Measurements from ENCODE around the gene ZNF804B.
A peak's percentile ranks its signal among the peaks of the same experiment; 100 is the strongest.
"Not testable (repeated sequence)": the region's sequence is repeated elsewhere in the genome, so short reads cannot be mapped to it uniquely, and the experiment has no call there.

The ZNF804B gene

GRCh38 chr7:89183712-89184111 lies 424.2 kb downstream of the ZNF804B start:
- no peak overlapping the region for H3K4me3 ChIP-seq (ENCODE audit: low read depth, low read length)
- no peak for DNase-seq (ENCODE audit: low read depth)

- no peak for DNase-seq (ENCODE audit: low read depth)
- no peak overlapping the region for H3K4me3 ChIP-seq (ENCODE audit: low read depth, low read length)
Measured at GRCh38 chr7:89200758-89201157, 441.3 kb downstream of the ZNF804B start.

GRCh38 chr7:89223900-89224395 lies 464.4 kb downstream of the ZNF804B start:
- H3K4me3 ChIP-seq (ENCODE audit: low read depth, low read length), result no peak overlapping the region
- no peak for DNase-seq (ENCODE audit: low read depth)

- DNase-seq (ENCODE audit: low read depth); H3K4me3 ChIP-seq (ENCODE audit: low read depth, low read length): not testable (repeated sequence)
Measured at GRCh38 chr7:89228688-89229171, 469.2 kb downstream of the ZNF804B start.

GRCh38 chr7:89238156-89238555 lies 478.7 kb downstream of the ZNF804B start:
- peak; percentile 23 for DNase-seq (ENCODE audit: low read depth)
- no peak overlapping the region for H3K4me3 ChIP-seq (ENCODE audit: low read depth, low read length)

- no peak overlapping the region for H3K4me3 ChIP-seq (ENCODE audit: low read depth, low read length)
- no peak for DNase-seq (ENCODE audit: low read depth)
Measured at GRCh38 chr7:89246196-89246595, 486.7 kb downstream of the ZNF804B start.

GRCh38 chr7:89247207-89247606 lies 487.7 kb downstream of the ZNF804B start:
- DNase-seq (ENCODE audit: low read depth), result no peak
- H3K4me3 ChIP-seq (ENCODE audit: low read depth, low read length), result no peak overlapping the region

GRCh38 chr7:89259085-89259484 lies 499.6 kb downstream of the ZNF804B start:
- no peak for DNase-seq (ENCODE audit: low read depth)
- no peak overlapping the region for H3K4me3 ChIP-seq (ENCODE audit: low read depth, low read length)

GRCh38 chr7:89264126-89264525 lies 504.6 kb downstream of the ZNF804B start:
- DNase-seq (ENCODE audit: low read depth), result no peak
- H3K4me3 ChIP-seq (ENCODE audit: low read depth, low read length), result no peak overlapping the region

GRCh38 chr7:89265631-89266030 lies 506.1 kb downstream of the ZNF804B start:
- DNase-seq (ENCODE audit: low read depth), result no peak
- H3K4me3 ChIP-seq (ENCODE audit: low read depth, low read length), result no peak overlapping the region

- no peak for DNase-seq (ENCODE audit: low read depth)
- H3K4me3 ChIP-seq (ENCODE audit: low read depth, low read length), result no peak overlapping the region
Measured at GRCh38 chr7:89283302-89283701, 523.8 kb downstream of the ZNF804B start.

GRCh38 chr7:89308535-89308934 lies 549.0 kb downstream of the ZNF804B start:
- no peak for DNase-seq (ENCODE audit: low read depth)
- no peak overlapping the region for H3K4me3 ChIP-seq (ENCODE audit: low read depth, low read length)

GRCh38 chr7:89311886-89312285 lies 552.4 kb downstream of the ZNF804B start:
- H3K4me3 ChIP-seq (ENCODE audit: low read depth, low read length), result no peak overlapping the region
- DNase-seq (ENCODE audit: low read depth), result no peak

GRCh38 chr7:89312551-89312950 lies 553.1 kb downstream of the ZNF804B start:
- no peak for DNase-seq (ENCODE audit: low read depth)
- H3K4me3 ChIP-seq (ENCODE audit: low read depth, low read length), result no peak overlapping the region

- H3K4me3 ChIP-seq (ENCODE audit: low read depth, low read length), result no peak overlapping the region
- no peak for DNase-seq (ENCODE audit: low read depth)
Measured at GRCh38 chr7:89316584-89317251, 557.2 kb downstream of the ZNF804B start.

- no peak for DNase-seq (ENCODE audit: low read depth)
- H3K4me3 ChIP-seq (ENCODE audit: low read depth, low read length), result no peak overlapping the region
Measured at GRCh38 chr7:89332026-89332425, 572.5 kb downstream of the ZNF804B start.

GRCh38 chr7:89334797-89335196 lies 575.3 kb downstream of the ZNF804B start:
- no peak overlapping the region for H3K4me3 ChIP-seq (ENCODE audit: low read depth, low read length)
- no peak for DNase-seq (ENCODE audit: low read depth)

- no peak for DNase-seq (ENCODE audit: low read depth)
- H3K4me3 ChIP-seq (ENCODE audit: low read depth, low read length), result no peak overlapping the region
Measured at GRCh38 chr7:89335490-89335889, 576.0 kb downstream of the ZNF804B start.

- DNase-seq (ENCODE audit: low read depth), result no peak
- H3K4me3 ChIP-seq (ENCODE audit: low read depth, low read length), result no peak overlapping the region
Measured at GRCh38 chr7:89336121-89336520, 576.6 kb downstream of the ZNF804B start.

- H3K4me3 ChIP-seq (ENCODE audit: low read depth, low read length), result no peak overlapping the region
- no peak for DNase-seq (ENCODE audit: low read depth)
Measured at GRCh38 chr7:89339748-89340147, 580.2 kb downstream of the ZNF804B start.

GRCh38 chr7:89357121-89357520 lies 597.6 kb downstream of the ZNF804B start:
- no peak for DNase-seq (ENCODE audit: low read depth)
- no peak overlapping the region for H3K4me3 ChIP-seq (ENCODE audit: low read depth, low read length)

Measured in skeletal muscle cell (primary cell).